Right kidney (tissue), 1 donor: ENCODE results near the gene ATP8B2.
"Not testable (repeated sequence)": the region's sequence is repeated elsewhere in the genome, so short reads cannot be mapped to it uniquely, and the experiment has no call there.

ENCODE experiments used
- DNase-seq: peaks from one replicate; pipeline ENCODE4 v3.0.0-alpha.2; 2016

The ATP8B2 gene

DNA sequence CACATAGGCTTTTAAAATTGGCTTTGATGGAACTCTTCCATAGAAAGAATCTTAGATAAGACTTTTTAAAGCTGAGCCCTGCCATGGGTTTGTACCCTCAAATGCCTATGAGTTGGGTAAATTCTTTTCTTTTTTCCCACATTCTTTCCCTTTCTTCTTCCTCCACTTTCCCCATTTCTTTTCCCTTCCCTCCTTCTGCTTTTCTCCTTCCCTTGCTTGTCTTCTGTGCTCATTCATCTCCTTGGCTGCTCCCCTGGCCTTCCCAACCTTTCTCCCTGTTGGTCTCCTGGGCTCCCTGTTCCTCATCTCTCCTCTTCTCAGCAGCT is 3.8 kb upstream of the ATP8B2 start:
- not testable (repeated sequence) for DNase-seq

- no peak for DNase-seq
These were observed 1.8 kb upstream of the ATP8B2 start for GRCh38 chr1:154323493-154323892.

DNA sequence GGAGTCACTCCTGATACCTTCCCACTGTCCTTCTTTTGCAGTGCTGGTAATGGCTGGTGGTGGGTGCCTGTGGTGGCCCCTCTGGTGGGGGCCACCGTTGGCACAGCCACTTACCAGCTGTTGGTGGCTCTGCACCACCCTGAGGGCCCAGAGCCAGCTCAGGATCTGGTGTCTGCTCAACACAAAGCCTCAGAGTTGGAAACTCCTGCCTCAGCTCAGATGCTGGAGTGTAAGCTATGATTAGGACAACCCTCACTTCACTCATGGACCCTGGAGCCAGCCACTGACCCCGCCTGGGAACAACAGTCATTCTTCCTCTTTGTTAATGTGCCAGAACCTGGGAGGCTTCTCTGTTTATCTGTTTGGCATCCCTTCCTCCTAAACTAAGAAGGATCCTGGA is 1.1 kb upstream of the ATP8B2 start:
- no peak for DNase-seq

- DNase-seq, result peak; percentile 74
These were observed 539 bp downstream of the ATP8B2 start for GRCh38 chr1:154325583-154326545.

DNA sequence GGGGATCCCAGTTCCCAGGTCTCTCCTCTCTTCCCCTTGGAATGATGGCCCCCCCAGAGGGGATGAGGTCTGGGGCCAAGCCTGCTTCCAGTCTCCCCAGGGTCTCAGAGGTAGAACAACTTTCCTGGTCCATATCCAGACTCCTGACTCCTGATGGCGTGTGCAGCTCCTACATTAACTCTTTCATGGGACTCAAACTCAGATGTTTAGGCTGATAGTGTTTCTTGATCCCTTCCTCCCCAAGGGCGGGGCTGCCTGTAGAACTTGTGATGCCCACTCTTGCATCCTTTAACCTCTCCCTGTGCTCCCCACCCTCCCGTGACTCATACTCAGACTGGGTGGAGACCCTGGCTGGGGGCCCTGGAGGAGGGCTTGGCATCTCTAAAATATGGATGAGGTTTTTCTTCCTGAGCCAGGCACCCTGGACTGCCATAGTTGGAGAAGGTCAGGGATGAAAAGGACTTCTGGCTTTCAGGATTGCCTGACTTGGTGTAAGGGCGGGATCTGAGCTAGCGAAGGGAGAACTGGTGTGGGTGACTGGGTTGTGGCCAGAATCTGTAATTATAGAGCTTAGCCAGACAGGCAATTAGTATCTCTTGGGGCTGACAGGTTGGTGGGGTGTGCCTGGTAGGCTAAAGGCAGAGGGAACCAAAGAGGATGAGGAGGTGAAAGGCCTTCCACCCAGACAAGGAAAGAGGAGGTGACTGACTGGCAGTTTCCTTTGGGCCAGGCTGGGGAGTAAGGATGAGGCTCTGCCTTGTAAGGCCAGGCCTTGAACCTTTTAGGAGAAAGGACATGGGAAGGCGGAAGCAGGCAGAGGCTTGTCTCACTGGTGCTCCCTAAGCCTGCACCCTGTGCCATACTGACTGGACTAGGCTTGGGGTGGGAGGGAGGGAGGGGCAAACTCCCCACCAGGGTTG is 1.5 kb downstream of the ATP8B2 start:
- DNase-seq, result no peak

- no peak for DNase-seq
These were observed 2.4 kb downstream of the ATP8B2 start for GRCh38 chr1:154327466-154328317.

DNA sequence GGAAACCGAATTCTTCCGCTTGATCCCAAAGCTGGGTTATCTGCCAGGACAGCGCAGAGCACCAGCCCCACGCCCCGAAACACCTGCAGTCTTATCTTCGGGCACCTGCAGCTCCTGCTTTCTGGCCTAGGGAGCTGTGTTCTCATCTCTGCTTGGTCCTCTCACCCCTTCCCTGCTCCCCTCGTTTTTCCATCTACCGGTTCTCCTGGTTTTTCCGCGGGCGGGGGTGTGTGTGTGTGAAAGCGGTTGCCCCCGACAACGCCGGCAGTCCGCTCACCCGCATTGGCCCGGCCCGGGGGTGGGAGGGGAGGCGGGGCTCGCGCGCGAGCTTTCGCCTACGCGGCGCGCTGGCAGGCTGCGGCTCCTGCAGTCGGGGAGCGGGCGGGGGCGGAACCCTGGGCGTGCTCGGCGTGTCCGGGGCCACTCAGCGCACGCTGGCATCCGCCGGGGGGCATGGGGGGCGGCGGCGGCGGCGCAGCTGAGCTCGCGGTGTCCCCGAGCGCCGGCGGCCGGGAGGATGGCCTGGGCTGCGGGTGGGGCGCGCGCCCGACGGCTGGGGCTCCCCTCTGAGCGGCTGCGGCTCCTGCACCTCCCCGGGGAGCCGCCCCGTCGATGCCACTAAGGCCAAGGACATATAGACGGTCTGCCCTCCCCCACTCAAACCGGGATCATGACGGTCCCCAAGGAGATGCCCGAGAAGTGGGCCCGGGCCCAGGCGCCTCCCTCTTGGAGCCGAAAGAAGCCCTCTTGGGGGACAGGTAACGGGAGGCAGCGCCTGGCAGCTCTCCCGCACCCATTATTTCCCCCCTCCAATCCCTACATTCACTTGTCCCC is 3.2 kb downstream of the ATP8B2 start:
- DNase-seq, result peak; percentile 49

DNA sequence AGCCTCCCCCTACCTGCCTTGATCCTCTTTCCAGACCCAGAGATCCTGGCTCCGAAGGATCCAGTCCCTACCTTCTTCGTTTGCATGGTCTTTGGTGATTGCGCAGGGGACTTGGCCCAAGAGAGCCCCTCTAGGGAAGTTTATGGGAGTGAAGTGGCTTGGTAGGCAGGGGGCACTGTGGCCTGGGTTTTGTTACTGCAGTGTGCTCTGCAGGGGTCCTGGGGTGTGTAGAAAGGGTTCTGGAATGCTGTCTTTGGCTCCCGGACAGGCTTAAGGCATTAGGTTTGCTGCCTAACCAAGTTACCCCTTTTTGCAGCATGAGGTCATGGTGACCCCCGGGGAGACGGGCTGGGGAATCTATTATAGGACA is 3.8 kb downstream of the ATP8B2 start:
- DNase-seq, result no peak

- no peak for DNase-seq
These were observed 4.3 kb downstream of the ATP8B2 start for GRCh38 chr1:154329551-154330131.

DNA sequence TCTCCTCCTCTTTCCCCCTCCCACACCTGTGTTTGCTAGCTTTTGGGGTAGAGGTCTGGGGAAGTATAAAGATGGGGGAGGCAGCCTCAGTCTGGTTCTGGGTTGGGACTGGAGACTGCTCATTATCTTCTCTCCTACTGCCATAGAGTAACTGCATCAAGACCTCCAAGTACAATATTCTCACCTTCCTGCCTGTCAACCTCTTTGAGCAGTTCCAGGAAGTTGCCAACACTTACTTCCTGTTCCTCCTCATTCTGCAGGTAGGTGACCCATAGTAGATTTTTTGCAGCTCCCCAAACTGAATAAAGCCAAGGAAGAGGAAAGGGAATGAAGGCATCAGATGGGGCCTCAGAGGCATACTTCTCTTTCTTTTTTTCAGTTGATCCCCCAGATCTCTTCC is 5.3 kb downstream of the ATP8B2 start:
- no peak for DNase-seq

GRCh38 chr1:154334079-154335024 is 9.0 kb downstream of the ATP8B2 start:
- DNase-seq, result no peak

- peak; percentile 35 for DNase-seq
These were observed 9.8 kb downstream of the ATP8B2 start for GRCh38 chr1:154335025-154335714.

- no peak for DNase-seq
These were observed 12.0 kb downstream of the ATP8B2 start for GRCh38 chr1:154337253-154337894.

DNA sequence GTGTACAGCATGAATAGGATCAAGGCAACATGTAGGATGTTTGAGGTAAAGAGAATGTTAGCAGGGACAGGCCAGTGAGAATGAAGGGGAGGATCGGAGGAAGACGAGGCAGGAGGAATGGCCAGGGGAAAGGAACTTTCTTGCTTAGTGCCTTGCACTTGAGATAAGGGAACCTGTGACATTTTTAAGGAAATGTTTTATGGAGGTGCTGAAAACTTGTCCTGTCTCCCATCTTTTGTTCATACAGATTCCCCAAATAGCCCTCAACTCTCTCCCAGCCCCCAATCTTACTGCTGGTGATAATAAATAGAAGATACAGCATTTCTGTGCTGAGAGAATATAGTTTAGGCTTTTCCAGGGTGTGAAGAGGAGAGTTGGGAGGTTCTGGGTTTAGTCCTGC is 13.6 kb downstream of the ATP8B2 start:
- no peak for DNase-seq

DNA sequence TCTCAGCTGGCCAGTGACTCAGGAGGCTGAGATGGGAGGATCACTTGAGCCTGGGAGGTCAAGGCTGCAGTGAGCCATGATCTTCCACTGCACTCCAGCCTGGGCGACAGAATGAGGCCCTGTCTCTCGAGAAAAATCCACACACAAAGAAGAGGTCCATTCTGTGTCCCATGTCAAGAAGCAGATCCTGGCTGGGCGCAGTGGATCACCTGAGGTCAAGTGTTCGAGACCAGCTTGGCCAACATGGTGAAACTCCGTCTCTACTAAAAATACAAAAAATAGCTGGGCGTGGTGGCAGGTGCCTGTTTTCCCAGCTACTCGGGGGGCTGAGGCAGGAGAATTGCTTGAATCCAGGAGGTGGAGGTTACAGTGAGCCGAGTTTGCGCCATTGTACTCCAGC is 16.0 kb downstream of the ATP8B2 start:
- not testable (repeated sequence) for DNase-seq

DNA sequence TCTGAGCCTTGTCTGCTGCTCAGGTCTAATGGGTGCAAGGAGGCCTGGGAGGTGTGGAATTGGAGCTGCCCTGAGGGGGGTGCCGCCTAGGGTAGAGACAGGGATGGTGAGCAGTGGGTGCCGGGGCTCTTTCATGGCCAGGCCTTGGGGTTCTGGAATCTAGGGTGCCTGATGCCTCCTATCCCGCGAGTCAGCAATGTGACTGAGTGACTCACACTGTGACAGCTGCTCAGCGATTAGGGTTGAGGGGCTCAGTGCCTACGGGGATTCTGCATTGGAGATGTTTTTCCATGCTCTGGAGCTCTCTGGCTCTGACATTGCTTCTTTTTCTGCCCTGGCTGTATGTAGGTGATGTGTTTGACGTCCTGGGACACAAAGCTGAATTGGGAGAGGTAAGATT is 16.8 kb downstream of the ATP8B2 start:
- DNase-seq, result no peak

- DNase-seq, result no peak
These were observed 17.6 kb downstream of the ATP8B2 start for GRCh38 chr1:154342836-154343472.
